Measurements from ENCODE around the gene SLC6A4. TPM values are rescaled to one million over a fixed set of nuclear protein-coding genes. Genes with fewer than 3 reads are reported as not detected.

The SLC6A4 gene
- total RNA-seq, 2 experiments from 2014 or later: 0.13 to 0.18 TPM

DNA sequence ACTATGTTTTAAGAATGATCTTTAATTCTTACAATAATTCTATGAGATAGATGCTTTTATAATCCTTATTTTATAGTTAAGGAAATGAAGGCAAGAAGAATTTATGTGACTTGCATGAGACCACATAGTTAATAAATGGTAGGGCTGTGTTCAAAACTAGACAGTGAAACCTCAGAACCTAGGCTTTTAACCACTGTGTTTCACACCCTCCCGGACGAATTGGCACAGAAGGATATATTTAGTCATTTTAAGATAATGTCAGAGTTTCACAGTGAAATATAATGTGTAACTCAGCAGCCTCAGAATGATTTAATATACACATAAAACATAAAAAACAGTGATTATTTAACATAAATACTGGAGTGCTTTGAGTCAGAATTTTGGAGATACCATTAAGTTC lies 61.8 kb downstream of the SLC6A4 start:
- Mint-ChIP-seq H3K4me1 (peaks cover 33% of the 10 kb centered on the region), H3K27ac (no peak overlapping the region), H3K27me3 (no peaks in the 10 kb centered on the region), H3K4me3 (no peak overlapping the region), H3K9me3 (no peaks in the 10 kb centered on the region), H3K36me3 (ENCODE audit: low read depth) (peaks cover 42% of the 10 kb centered on the region)
- DNase-seq: peak; percentile 33
- CTCF ChIA-PET: interaction anchor here (1.4 kb wide), 1 partner anchor 49 kb away, joined by 6 read pairs; no protein-coding TSS in a partner anchor
- POLR2A ChIA-PET: interaction anchor here (1.5 kb wide), 1 partner anchor 118 kb away, joined by 3 read pairs; the partner anchor contains the start of gene BLMH

DNA sequence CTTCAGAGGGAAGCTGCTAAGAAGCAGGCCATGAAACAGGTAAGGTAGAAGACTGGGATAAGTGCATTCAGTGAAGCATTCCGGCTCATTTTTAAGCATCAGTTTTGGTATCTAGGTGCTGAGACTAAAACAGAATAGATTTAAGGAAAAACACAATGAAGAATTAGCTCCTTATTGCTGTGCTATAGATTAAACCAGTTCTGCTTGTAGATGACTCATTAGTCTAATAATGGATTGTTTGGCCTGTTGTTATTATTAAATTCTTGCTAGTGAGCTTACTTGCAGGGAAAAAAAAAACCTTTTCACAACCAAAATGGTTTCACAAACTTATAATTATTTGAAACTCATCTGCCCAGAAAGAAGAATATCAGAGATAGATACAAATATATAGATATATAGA lies 62.9 kb downstream of the SLC6A4 start:
- Mint-ChIP-seq H3K4me1 (peaks cover 33% of the 10 kb centered on the region), H3K4me3 (no peak overlapping the region), H3K27ac (no peak overlapping the region), H3K27me3 (no peaks in the 10 kb centered on the region), H3K9me3 (no peaks in the 10 kb centered on the region), H3K36me3 (ENCODE audit: low read depth) (peaks cover 32% of the 10 kb centered on the region)
- DNase-seq: no peak
- CTCF ChIA-PET: interaction anchor here (0.8 to 2.0 kb wide), 2 partner anchors 29 to 68 kb away, joined by 3 to 5 read pairs; no protein-coding TSS in a partner anchor
- POLR2A ChIA-PET: interaction anchor here (1.2 kb wide), 1 partner anchor 119 kb away, joined by 3 read pairs; the partner anchor contains the start of gene BLMH

DNA sequence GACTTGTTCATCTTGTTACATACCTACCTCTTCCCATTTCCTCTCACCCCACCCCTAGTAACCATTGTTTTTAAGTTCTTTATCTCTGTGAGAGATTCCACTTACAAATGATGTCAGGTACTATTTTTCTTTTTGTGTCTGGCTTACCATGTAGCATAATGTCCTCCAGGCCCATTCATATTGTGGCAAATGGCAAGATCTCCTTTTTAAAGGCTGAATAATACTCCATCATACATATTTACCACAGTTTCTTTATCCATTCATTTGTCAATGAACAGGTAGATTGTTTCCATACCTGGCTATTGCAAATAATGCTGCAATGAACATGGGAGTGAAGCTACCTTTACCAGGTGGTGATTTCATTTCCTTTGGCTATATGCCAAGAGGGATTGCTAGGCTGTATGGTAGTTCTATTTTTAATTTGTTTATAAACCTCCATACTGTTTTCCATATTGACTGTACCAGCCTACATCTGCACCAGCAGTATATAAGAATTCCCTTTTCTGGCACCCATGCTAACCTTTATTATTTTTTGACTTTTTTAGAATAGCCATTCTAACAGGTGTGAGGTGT lies 65.0 kb downstream of the SLC6A4 start:
- no peak overlapping the region for H3K4me3 Mint-ChIP-seq
- H3K9me3 Mint-ChIP-seq: no peaks in the 10 kb centered on the region
- H3K27ac Mint-ChIP-seq: no peak overlapping the region
- DNase-seq: no peak
- peaks cover 35% of the 10 kb centered on the region for H3K4me1 Mint-ChIP-seq
- no peaks in the 10 kb centered on the region for H3K27me3 Mint-ChIP-seq
- H3K36me3 Mint-ChIP-seq (ENCODE audit: low read depth): peaks cover 30% of the 10 kb centered on the region
- POLR2A ChIA-PET: no interaction called here
- CTCF ChIA-PET: interaction anchor here (1.6 kb wide), 1 partner anchor 165 kb away, joined by 5 read pairs; no protein-coding TSS in a partner anchor

- Mint-ChIP-seq H3K27me3 (no peaks in the 10 kb centered on the region), H3K27ac (no peak overlapping the region), H3K9me3 (no peaks in the 10 kb centered on the region), H3K4me1 (peaks cover 15% of the 10 kb centered on the region), H3K4me3 (no peak overlapping the region), H3K36me3 (ENCODE audit: low read depth) (peaks cover 20% of the 10 kb centered on the region)
- ChIA-PET CTCF (interaction anchor here (1.0 to 1.3 kb wide), 2 partner anchors 169 to 173 kb away, joined by 3 to 4 read pairs; no protein-coding TSS in a partner anchor), POLR2A (no interaction called here)
- DNase-seq: no peak
Observed at GRCh38 chr17:30165960-30166359, 69.5 kb downstream of the SLC6A4 start.

GRCh38 chr17:30165147-30165546 lies 70.3 kb downstream of the SLC6A4 start:
- DNase-seq: no peak
- POLR2A ChIA-PET: no interaction called here
- Mint-ChIP-seq H3K27ac (no peak overlapping the region), H3K36me3 (ENCODE audit: low read depth) (peaks cover 25% of the 10 kb centered on the region), H3K27me3 (no peaks in the 10 kb centered on the region), H3K9me3 (peaks cover 3% of the 10 kb centered on the region), H3K4me3 (no peak overlapping the region), H3K4me1 (peaks cover 9% of the 10 kb centered on the region)
- CTCF ChIA-PET: no interaction called here

DNA sequence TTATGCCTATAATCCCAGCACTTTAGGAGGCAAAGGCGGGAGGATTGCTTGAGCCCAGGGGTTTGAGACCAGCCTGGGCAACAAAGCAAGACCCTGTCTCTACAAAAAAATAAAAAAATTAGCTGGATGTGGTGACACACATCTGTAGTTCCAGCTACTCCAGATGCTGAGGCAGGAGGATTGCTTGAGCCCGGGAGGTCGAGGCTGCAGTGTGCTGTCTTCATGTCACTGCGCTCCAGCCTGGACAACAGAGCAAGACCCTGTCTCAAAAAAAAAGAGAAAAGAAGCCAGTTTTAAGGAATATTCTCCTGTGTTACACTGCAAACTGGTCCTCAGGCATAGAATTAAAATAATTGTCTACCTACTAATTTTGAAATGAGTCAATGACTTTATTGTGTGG lies 71.0 kb downstream of the SLC6A4 start:
- H3K27ac Mint-ChIP-seq: no peak overlapping the region
- ChIA-PET CTCF (interaction anchor here (0.8 kb wide), 1 partner anchor 60 kb away, joined by 3 read pairs; no protein-coding TSS in a partner anchor), POLR2A (no interaction called here)
- peaks cover 7% of the 10 kb centered on the region for H3K9me3 Mint-ChIP-seq
- H3K4me1 Mint-ChIP-seq: peaks cover 9% of the 10 kb centered on the region
- no peak for DNase-seq
- peaks cover 31% of the 10 kb centered on the region for H3K36me3 Mint-ChIP-seq (ENCODE audit: low read depth)
- no peak overlapping the region for H3K4me3 Mint-ChIP-seq
- H3K27me3 Mint-ChIP-seq: no peaks in the 10 kb centered on the region

DNA sequence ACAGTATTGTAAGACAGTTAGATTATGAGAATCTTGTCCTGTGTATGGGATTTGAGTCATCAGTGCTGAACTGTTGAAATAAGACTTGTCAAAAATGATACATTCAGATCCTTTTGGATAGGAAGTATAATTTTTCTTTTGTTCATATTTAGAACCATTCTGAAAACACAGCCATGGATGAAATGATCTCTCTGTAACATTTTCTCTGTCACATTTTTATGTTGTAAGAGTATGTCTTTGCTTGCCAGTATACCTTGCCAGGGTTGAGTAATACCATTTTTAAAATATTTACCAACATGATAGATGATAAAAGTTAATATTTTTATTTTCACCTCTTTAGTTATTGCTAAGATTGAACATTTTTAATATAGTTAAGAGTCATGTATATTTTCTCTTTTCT lies 73.9 kb downstream of the SLC6A4 start:
- CTCF ChIA-PET: no interaction called here
- Mint-ChIP-seq H3K4me3 (no peak overlapping the region), H3K27ac (no peak overlapping the region)

GRCh38 chr17:30160419-30161172 lies 74.9 kb downstream of the SLC6A4 start:
- peaks cover 48% of the 10 kb centered on the region for H3K36me3 Mint-ChIP-seq (ENCODE audit: low read depth)
- no peak for DNase-seq
- POLR2A ChIA-PET: no interaction called here
- no peak overlapping the region for H3K27ac Mint-ChIP-seq
- CTCF ChIA-PET: no interaction called here
- H3K9me3 Mint-ChIP-seq: peaks cover 7% of the 10 kb centered on the region
- no peaks in the 10 kb centered on the region for H3K27me3 Mint-ChIP-seq
- peaks cover 13% of the 10 kb centered on the region for H3K4me1 Mint-ChIP-seq
- H3K4me3 Mint-ChIP-seq: no peak overlapping the region

More for the DNA sequence above, 73.9 kb downstream of the SLC6A4 start:
- Mint-ChIP-seq H3K27me3 (no peaks in the 10 kb centered on the region), H3K36me3 (ENCODE audit: low read depth) (peaks cover 51% of the 10 kb centered on the region), H3K9me3 (peaks cover 7% of the 10 kb centered on the region), H3K4me1 (peaks cover 13% of the 10 kb centered on the region)
- POLR2A ChIA-PET: no interaction called here
- no peak for DNase-seq

DNA sequence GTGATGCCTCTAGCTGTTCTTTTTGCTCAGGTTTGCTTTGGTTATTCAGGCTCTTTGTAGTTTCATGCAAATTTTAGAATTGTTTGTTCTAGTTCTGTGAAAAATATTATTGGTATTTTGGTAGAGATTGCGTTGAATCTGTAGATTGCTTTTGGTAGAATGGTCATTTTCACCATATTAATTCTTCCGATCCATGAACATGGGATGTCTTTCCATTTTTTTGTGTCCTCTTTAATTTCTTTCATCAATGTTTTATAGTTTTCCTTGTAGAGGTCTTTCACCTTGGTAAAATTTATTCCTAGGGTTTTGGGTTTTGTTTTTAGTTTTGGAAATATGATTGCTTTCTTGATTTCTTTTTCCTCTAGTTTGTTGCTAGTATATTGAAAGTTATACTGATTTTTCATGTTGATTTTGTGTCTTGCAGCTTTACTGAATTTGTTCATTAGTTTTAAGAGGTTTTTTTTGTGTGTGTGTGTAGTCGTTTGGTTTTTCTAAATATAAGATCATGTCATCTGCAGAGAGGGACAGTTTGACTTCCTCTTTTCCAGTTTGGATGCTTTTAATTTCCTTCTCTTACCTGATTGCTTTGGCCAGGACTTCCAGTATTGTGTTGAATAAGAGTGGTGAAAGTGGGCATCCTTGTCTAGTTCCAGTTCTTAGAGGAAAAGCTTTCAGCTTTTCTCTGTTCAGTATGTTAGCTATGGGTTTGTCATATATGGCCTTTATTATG lies 76.4 kb downstream of the SLC6A4 start:
- CTCF ChIA-PET: no interaction called here
- peaks cover 8% of the 10 kb centered on the region for H3K4me1 Mint-ChIP-seq
- H3K27ac Mint-ChIP-seq: peak overlapping the region; percentile 6
- no peak for DNase-seq
- peaks cover 50% of the 10 kb centered on the region for H3K36me3 Mint-ChIP-seq (ENCODE audit: low read depth)
- no peak overlapping the region for H3K4me3 Mint-ChIP-seq
- no peaks in the 10 kb centered on the region for H3K27me3 Mint-ChIP-seq
- POLR2A ChIA-PET: no interaction called here
- H3K9me3 Mint-ChIP-seq: peaks cover 7% of the 10 kb centered on the region

DNA sequence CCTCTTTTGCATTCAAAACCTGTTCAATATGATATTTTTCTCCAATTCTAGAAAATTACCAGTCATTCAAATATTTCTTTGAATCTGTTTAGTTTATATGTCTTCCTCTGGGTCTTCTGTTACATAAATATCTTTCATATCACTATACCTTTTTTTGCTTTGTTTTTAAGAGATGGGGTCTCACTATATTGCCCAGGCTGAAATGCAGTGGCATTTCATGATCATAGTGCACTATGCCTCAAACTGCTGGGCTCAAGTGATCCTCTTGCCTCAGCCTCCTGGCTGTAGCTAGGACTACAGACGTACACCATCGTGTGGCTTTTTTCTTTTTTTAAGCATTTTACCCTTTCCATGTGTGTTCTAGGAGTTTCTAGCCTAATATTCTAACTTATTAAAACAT lies 80.1 kb downstream of the SLC6A4 start:
- Mint-ChIP-seq H3K9me3 (peaks cover 5% of the 10 kb centered on the region), H3K36me3 (ENCODE audit: low read depth) (peaks cover 46% of the 10 kb centered on the region), H3K27ac (no peak overlapping the region), H3K4me1 (peaks cover 8% of the 10 kb centered on the region), H3K4me3 (no peak overlapping the region), H3K27me3 (no peaks in the 10 kb centered on the region)
- ChIA-PET CTCF (no interaction called here), POLR2A (no interaction called here)
- no peak for DNase-seq

DNA sequence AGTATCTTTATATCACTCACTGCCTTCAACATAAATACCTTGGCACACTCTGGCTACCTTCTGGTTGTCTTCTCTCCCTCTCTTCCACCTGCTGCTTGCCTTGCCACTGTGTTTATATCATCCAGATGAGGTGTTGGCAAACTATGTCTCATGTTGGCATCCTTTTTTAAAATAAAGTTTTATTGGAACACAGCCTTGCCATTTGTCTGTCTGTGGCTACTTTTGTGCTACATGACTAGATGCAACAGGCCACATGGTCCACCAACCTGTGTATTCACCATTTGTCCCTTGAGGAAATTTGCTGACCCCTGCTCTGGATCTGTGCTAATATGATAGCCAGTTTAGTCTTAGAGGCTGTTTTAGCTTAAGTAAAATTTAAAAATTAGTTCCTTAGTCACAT lies 82.0 kb downstream of the SLC6A4 start:
- Mint-ChIP-seq H3K27ac (no peak overlapping the region), H3K9me3 (no peaks in the 10 kb centered on the region), H3K27me3 (no peaks in the 10 kb centered on the region), H3K4me1 (peaks cover 4% of the 10 kb centered on the region), H3K36me3 (ENCODE audit: low read depth) (peaks cover 28% of the 10 kb centered on the region), H3K4me3 (no peak overlapping the region)
- POLR2A ChIA-PET: no interaction called here
- CTCF ChIA-PET: interaction anchor here (1.8 kb wide), 1 partner anchor 49 kb away, joined by 6 read pairs; no protein-coding TSS in a partner anchor
- DNase-seq: no peak

- POLR2A ChIA-PET: no interaction called here
Observed at GRCh38 chr17:30151471-30151870, 84.0 kb downstream of the SLC6A4 start.

GRCh38 chr17:30148376-30148775 lies 87.1 kb downstream of the SLC6A4 start:
- POLR2A ChIA-PET: interaction anchor here (1.0 to 1.3 kb wide), 2 partner anchors 15 to 44 kb away, joined by 3 to 4 read pairs; no protein-coding TSS in a partner anchor
- H3K9me3 Mint-ChIP-seq: no peaks in the 10 kb centered on the region
- peaks cover 15% of the 10 kb centered on the region for H3K36me3 Mint-ChIP-seq (ENCODE audit: low read depth)
- CTCF ChIA-PET: interaction anchor here (0.7 kb wide), 1 partner anchor 258 kb away, joined by 3 read pairs; no protein-coding TSS in a partner anchor
- peaks cover 2% of the 10 kb centered on the region for H3K4me1 Mint-ChIP-seq
- no peaks in the 10 kb centered on the region for H3K27me3 Mint-ChIP-seq
- no peak for DNase-seq
- H3K4me3 Mint-ChIP-seq: no peak overlapping the region
- H3K27ac Mint-ChIP-seq: no peak overlapping the region

More at GRCh38 chr17:30151471-30151870, 84.0 kb downstream of the SLC6A4 start:
- Mint-ChIP-seq H3K36me3 (ENCODE audit: low read depth) (peaks cover 18% of the 10 kb centered on the region), H3K27me3 (no peaks in the 10 kb centered on the region), H3K4me1 (peaks cover 2% of the 10 kb centered on the region), H3K27ac (no peak overlapping the region), H3K9me3 (no peaks in the 10 kb centered on the region), H3K4me3 (no peak overlapping the region)
- DNase-seq: no peak
- CTCF ChIA-PET: interaction anchor here (1.2 kb wide), 1 partner anchor 27 kb away, joined by 4 read pairs; no protein-coding TSS in a partner anchor
